NCI-H187 treated with DMSO at 0.1 percent for 48 hours (cell line): ENCODE measurements around the gene CACNA1C.
A peak's percentile ranks its signal among the peaks of the same experiment; 100 is the strongest.

Source experiments
- DNase-seq: peaks from one replicate; lab custom pipeline; 2025; lab: John Stamatoyannopoulos, UW

The CACNA1C gene

DNA sequence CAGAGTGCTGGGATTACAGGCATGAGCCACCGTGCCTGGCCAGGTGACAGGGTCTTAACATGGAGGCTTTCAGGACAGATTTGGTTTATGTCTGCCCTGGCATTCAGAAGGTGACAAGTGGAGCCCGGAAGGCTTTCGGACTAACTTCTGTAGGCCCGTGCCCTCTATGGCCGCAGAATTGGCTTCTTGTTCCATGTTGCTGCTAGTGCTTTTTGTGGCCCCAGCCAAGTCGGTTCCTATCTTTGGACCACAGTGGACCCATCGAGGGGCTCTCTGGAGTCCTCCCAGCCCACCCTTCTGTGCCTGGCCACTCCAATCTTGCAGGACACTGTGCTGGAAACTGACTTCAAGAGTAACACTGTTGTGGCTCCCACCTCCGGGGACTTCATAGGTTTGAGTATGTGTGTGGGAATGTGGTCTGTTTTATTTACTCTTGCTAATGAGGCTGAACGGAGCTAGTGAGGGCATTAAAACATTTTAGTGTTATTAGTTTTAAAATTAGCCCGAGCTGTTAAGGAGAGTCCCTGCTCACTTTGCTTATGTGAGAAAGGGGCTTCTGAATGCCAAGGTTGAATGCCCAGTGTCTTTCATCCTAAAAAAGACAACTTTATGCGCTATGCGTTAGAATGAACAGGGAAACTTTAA lies 245.9 kb downstream of the CACNA1C start:
- DNase-seq, result no peak

DNA sequence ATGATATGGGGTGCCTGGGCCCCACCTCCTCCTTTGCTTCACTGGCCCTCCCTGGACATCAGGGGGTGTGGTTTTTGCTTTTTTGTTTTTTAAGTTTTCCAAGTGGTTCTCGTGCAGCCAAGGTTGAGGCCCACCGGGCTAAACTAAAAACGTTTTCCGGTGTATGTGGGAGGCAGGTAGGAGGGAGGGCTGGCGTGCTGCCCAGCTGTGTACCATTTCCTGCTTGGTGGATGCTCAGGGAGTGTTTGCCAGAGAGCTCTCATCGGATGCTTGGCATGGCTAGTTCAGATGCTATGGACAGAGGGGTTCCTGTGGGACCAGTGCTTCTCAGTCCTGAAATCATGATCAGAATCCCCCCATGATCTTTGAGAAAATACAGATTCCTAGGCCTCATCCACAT lies 246.4 kb downstream of the CACNA1C start:
- no peak for DNase-seq

DNA sequence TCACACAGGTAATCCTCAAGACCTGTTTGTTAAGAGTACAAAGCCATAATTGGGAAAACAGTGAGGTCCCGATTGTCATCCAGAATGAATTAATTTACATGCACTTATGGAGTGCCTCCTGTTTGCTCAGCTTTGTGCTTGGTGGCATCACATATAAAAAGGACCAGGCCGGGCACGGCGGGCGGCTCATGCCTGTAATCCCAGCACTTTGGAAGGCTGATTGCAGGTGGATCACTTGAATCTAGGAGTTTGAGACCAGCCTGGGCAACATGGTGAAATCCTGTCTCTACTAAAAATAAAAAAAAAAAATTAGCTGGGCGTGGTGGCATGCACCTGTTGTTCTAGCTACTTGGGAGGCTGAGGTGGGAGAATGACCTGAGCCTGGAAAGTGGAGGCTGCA lies 247.4 kb downstream of the CACNA1C start:
- DNase-seq, result no peak

DNA sequence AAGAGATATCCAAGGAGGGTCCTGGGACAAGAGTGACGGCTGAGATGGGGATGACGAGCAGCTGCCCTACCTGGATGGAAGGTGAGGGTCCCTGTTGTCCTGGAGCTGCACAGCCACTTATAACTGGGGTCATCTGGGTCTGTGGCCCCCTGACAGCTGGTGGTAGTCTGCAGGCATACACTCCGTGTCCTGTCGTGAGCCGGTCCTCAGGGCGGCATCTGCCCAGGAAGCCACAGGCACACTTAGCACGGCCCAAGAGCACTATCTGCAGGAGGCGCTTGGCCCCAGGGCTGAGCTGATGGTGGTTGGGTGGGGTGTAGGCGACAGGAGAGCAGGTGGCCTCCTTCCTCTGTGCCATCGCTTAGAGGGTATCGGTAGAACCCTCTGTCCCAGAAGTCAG lies 248.1 kb downstream of the CACNA1C start:
- no peak for DNase-seq

DNA sequence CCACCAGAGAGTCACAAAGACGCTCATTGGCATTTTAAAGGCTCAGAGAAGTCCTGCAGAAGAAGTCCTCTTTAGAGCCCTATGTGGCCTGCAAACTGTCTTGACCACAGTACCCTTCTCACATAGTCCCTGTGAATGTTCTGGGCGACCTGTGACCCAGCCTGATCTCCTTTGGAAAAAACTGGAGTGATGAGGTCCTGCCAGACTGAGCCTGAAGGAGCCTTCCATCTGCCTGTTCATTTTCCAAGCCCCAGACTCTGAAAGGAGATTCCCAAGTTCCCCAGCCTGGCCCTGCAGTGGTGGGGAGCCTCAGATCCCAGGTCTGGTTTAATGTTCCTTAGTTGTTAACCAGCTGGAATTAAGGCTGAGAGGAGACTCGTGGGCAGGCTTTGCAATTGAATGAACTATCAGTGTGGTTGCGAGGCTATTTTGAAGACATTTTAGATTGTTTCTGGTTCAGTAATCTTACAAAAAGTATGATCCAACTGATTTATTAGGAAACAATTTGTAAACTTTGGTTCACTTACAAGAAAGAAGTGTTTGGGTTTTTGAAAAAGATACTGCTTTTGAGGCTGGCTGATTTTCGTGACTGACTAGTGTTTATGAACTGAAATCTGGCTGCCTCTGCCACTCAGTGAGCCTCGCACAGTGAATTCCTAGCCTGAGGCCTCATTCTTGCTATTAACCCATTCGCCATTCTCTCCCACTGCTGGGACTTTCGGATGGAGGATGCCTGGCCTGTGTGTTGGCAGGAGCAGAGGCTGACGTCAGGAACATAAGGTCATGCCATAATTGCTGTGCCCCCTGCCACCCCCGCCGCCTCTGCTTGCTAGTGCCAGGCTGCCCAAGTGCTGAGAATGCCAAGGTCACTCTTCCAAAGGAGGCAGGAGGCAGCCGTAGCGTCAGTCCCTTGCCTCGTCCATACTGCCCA lies 249.0 kb downstream of the CACNA1C start:
- DNase-seq, result no peak

DNA sequence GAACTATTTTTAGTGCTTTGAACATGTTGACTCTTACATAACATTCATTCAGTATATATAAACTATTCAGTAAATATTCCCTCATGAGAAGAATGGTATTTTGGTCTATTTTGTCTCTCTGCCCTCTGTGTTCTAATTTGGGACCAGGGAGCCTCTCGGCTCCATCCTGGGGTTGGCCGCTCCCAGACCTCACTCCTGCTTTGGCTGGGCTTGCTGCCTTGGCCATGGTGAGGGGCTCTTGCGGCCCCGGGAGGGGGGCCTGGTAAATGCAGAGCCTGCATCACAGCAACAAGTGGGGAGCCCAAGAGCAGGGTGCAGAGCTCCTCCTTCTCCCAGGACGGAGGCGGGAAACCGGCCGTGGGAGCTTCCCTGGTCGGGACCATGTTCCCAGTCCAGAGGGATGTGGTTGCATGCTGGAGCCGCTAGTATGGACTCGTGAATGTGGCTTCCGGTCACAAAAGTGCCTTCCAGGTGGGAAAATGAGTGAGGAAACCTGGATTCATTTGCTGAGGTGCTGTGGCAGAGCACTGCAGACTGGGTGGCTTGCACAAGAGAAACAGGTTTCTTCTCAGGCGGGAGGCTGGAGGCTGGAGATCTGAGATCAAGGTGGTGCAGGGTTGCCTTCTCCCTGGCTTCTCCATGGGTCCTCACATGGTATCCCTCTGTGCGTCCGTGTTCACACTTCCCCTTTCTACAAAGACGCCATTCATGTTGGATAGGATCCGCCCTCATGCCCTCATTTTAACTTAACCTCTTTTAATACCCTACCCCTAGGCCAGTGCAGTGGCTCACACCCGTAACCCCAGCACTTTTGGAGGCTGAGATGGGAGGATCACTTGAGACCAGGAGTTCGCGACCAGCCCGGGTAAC lies 250.2 kb downstream of the CACNA1C start:
- no peak for DNase-seq

DNA sequence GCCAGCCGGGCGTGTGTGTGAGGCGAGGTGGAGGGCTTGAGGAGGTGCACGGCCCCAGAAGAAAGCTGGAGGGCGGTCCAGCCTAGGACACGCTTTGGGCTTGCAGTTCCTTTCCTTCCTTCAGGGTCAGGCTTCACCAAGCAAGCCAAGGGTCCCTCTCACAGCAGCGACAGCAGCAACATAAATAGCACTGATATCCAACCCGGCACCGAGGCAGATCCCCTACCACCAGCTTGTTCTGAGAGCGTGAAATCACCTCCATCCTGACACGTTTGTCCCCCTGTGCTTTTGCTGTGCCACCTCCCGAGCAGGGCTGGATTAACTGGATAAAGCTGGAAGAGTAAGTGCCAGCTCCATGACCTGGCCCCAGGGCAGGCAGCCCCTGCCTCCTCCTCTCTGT lies 251.4 kb downstream of the CACNA1C start:
- DNase-seq, result no peak

DNA sequence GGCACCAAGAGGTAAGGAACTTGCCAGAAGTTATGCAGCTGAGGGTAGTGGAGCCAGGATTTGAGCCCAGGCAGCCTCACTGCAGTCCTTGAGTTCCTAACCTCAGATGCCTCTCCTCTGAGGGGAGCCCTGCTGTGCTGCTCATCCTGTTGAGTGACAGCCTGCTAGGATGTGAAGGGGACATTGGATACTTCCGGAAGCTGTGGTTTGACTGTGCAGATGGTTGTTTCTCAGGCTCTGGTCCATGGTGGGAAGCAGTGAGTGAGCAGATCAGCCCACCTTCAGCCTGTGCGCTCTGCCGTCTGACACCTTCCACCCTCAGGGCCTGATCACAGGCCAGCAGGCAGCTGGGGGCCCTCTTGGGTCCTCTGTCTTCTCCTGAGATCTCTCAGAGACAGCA lies 253.2 kb downstream of the CACNA1C start:
- peak; percentile 31 for DNase-seq

DNA sequence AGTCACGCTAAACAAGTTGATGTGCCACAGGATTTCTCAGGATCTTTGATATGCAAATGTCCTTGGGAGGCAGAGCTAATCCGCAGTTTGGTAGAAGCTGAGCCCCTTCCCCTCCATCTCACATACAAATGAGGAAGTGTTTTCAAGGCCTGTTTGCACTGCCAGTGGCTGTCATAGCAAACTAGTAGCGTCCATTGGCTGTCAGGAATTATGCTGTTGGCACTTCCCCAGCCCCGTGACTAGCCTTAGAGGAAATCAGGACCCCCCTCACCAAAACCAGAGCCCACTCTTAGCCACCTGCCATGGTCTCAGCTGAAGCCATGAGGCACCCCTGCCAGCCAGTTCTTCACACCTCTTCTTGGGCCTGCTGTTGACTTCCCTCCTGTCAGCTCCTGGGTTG lies 253.9 kb downstream of the CACNA1C start:
- DNase-seq, result no peak

DNA sequence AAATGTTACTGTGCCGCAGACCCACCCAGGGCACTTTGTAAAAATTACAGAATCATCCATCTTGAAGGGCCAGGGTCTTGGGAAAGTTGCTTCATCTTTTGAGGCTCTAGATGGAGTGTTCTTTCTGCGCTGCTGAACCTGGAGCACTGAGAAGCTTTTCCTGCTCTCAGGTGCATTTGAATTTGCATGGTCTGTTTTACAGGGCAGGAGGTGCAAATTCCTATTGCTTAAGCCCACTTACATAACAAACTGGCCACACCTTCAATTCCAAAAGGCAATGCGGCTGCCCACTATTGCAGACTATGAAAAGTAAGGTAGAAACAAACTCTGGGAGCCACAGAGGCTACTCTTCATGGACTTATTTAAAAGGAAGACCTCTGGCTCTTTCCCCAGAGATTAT lies 254.8 kb downstream of the CACNA1C start:
- no peak for DNase-seq

DNA sequence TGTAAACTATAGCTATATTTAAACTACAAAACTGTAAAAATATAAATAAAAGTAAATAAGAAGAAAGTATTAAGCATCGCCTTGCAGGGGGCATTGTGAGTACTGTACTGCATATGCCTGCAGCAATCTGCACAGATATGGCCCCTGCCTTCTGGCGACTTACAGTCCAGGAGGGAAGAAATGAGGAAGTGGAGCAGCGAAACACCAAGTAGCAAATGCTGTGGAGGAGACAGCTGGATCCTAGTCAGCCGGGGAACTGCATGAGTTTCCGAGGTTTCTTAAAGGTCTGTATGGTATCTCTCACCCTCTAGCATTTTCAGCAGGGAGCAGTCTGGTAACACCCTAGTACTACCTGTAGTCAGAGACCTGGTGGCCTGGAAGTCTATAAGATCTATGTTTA lies 256.9 kb downstream of the CACNA1C start:
- DNase-seq, result no peak

DNA sequence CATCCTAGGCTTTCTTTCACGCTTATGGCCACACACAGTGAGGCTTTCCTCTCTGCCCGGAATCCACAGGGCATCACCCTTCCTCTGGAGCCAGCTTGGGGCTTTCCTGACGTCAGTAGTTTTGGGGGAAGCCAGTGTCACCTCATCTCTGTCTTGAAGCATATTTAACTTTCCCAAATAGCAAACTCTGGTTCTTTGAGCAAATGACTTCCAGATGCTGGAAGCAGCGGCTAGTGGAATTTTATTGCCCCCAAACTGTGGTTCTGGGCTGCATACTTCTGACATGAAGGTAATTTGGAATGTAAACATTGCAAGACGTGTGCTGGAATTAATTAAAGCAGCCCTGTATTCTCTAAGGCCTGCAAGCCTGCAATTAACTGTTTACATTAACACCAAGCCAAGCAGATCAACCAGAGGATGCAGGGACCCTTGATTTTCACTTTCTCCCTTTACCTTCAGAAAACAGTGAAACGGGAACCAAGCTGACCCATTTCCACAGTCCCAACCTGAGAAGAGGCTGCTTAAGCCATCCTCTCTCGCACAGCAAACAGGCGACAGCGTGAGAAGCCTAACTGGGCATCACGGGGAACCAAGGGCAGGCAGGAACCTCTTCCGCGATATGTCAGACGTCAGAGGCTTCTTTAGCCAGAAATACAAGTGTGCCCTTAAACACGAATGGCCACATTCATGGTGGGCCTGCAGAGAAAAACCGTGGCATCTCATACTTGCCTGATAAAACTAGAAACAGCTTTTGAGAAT lies 258.4 kb downstream of the CACNA1C start:
- no peak for DNase-seq

DNA sequence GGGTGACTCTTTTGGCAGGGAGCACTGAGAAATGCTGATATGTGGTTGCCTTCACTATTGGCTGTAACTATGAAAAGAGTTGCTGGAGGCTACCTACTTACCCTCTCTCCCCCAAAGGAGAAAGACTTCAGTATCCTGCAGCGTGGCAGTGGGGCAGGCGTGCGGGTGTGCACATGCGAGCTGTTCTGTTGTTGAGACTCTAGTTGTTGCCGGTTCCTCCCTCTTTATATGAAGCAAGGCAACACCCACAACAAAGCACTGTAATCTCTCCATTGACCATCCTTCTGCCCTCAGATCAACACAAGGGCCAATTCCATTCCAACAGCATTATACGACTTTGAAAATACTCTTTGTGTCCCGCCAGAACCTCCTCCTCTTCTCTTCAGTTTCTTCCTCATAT lies 259.4 kb downstream of the CACNA1C start:
- no peak for DNase-seq

DNA sequence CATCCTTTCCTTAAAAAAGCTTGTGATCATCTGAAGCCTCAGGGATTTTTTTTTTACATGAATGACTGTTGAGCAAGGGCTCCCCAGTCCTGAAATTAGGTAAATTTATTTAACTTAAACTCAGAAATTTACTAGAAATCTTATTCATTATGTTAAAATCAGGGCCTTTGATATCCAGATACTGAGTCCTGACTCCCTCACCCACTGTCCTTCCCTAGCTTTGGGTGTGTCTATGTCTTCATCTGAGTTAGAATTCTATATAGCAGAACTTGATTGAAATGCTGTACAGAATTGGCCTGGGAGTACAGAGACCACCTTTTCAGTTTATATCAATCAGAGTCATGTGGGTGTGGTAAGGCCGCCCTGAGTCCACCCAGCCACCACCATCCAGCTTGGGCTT lies 260.0 kb downstream of the CACNA1C start:
- DNase-seq, result no peak

DNA sequence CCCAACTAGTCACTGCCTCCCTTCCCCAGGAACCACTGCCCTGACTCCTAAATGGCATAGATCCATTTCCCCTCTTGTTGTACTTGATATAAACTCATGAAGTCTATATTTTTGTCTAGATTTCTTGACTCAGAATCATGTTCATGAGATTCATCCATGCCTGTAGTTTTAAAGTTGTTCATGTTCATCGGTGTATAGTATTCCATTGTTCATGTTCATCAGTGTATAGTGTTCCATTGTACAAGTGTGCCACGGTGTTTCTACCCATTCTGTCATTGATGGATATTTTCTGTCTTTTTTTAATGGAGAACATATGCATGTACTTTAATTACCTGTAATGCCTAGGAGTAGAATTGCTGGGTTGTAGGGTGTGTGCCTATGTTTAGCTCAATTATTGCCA lies 261.7 kb downstream of the CACNA1C start:
- DNase-seq, result no peak

DNA sequence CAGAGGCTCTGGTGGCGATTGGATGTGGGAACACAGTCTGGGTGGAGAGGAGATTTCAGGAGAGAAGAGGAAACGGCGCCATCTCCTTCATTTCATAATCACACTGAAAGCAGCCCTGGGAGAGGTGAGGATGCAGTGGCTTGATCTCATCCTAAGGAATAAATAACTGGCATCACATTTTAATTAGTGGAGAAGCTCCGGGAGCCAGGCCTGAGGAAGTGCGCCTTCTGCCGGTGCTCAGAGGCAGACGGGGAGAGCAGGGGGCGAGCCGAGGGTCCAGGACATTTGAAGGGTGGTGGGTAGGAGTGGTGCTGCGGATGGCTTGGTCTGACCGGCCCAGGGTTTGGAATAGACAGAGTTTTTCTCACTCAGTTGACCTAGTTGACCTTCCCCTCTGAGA lies 265.0 kb downstream of the CACNA1C start:
- no peak for DNase-seq

DNA sequence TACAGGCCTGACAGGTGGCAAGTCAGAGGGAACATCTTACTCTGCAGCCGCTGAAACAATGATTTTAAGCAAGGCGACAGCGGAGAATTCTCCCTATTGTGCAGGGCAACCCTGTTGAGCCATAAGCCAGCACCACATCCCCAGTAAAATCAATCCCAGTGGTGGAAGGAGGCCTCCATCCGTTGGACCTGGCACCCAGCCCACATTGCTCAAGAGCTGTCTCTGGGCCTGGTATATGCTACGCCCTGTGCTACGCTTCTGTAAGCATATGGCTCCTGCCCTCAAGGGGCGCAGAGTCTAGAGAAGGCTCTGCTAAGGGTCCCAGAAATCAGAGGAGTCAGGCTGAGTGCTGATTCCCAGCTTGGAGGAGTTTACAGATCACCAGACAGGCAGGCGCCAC lies 265.5 kb downstream of the CACNA1C start:
- no peak for DNase-seq

DNA sequence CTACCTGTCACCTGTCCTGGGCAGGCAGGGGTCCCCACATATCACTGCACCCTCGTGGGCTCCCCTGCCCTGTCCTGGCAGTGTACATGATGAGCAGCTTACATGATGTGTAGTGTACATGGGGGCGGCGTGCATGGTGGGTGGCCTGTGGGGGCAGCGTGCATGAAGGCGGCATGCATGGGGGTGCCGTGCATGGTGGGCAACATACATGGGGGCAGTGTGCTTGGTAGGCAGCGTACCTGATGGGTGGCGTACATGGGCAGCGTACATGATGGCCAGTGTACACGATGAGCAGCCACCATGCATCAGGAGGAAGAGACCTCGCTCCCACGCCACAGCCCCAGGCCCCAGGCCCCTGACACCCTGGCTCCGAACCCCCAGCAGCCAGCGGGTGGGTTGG lies 266.3 kb downstream of the CACNA1C start:
- DNase-seq, result no peak

DNA sequence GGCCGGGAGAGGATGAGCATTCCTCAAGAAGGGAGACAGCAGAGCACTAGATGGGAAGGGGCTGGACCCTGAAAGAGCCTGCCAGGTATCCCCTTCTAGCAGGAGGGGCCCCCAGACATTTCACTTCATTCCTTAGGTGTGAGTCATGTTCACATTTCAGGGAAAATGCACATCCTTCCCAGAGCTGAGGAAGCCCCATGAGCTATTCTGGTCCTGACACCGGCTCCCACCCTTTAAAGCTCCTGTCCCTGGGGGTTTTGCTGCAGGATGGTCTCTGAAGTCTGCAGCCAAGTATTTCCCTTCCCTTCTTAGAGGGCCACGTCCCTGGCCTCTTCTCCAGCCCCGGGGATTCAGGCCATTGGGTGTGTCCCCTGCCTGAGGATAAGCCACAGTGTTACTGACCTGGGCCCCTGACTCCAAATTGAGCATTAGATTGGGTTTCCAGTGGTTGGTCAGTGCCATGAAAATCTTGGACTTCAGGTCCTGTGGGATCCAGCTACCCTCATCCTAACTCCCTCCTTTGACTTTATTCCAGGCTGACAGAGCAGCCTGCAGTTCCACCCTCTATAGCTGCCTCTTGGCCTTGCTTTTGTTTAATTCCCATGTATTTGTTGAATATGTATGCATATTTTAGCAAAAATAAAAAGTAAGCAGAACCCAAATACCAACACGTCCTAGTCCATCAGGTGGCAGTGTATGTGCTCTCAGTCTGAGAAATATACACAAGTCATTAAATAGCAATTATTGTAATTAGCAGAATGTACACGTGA lies 267.1 kb downstream of the CACNA1C start:
- no peak for DNase-seq

DNA sequence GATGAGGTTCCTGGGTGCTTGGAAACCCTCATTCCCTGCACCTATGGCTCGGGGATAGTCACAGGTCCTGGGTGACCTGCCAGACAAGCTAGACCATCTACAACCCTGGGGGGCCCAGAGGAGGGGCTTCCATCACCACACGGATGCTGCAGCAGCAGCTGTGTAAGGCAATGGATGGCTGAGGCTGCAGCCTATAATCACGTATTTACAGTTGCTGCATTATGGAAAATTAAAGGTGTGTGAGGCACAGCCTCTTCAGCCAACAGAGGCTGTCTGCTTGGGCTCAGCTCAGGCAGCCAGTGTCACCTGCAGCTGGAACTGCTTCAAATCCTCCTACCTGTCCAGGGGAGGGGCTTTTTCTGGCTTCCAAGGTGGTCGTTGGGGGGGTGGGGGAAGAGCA lies 268.1 kb downstream of the CACNA1C start:
- no peak for DNase-seq

DNA sequence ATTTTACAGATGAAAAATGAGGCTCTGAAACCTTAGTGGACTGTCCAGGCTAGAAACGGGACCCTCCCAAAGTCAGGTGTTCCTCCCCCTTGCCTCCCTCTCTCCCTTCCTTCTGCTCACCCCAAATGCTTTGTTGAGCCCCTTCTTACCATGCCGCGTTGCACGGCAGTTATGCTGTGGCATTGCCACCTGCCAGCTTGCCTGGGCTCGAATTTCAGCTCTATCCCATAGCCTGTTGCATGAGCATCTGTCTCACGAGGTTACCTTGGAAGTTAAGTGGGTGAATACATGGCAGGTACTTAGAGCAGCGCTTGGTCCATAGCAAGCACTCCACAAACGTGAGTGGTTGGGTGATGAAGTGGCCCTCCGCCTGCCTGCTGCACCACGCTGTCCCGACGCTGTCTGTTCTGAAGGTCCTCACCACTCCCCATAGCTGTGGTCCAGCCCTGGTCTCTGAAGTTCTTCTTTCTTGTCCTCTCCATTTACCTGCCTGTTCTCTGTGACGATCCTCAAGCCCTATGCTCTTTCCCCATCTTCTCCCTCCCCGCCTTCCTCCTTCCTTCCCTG lies 269.9 kb downstream of the CACNA1C start:
- peak; percentile 88 for DNase-seq
